ENCODE measurements around the gene MRPL48.

The MRPL48 gene

GRCh38 chr11:73800276-73800806 is 12.7 kb downstream of the MRPL48 start:
- no peak overlapping the region for H2BK12ac ChIP-seq (ENCODE audit: low read length)
- peaks cover 0 to 3% (median 0%) of the 10 kb centered on the region in 3 experiments for H3K27me3 ChIP-seq (ENCODE audit: control insufficient read depth in 3 of 3, insufficient read depth in 3 of 3, low read depth in 1 of 3, low read length in 3 of 3)
- no peak overlapping the region for H3K4ac ChIP-seq (ENCODE audit: low read length)
- DNase-seq (ENCODE audit: low spot score) = no peak
- H3K18ac ChIP-seq (ENCODE audit: low read length) = no peak overlapping the region
- H4K91ac ChIP-seq (ENCODE audit: low read depth, low read length, poor library complexity) = no peak overlapping the region
- no peak overlapping the region for H3K14ac ChIP-seq (ENCODE audit: low read length)
- no peaks in the 10 kb centered on the region for H3K9me3 ChIP-seq (replicated peaks in 1 of 2; ENCODE audit: control insufficient read depth in 2 of 2, insufficient read depth in 1 of 2, low read depth in 1 of 2, low read length in 2 of 2)
- no peak overlapping the region for H3K4me3 ChIP-seq (ENCODE audit: low read length in 2 of 2)
- peaks cover 0 to 2% of the 10 kb centered on the region in 2 donors for H3K4me1 ChIP-seq (ENCODE audit: control insufficient read depth in 2 of 2, insufficient read depth in 1 of 2, low read depth in 1 of 2, low read length in 2 of 2)
- H3K27ac ChIP-seq (replicated peaks; ENCODE audit: low read length) = no peak overlapping the region
- no peak overlapping the region for H3K4me2 ChIP-seq (ENCODE audit: insufficient read depth, low read length, poor library complexity, severe bottlenecking)
- no CpG with 5 or more reads among the region's 4 CpGs for WGBS, 2 donors (ENCODE audit: extremely low coverage in 2 of 2, insufficient read length in 2 of 2, insufficient replicate concordance in 1 of 2)
- no peak overlapping the region for H2BK5ac ChIP-seq (ENCODE audit: low read length)
- H2BK120ac ChIP-seq (ENCODE audit: low read depth, low read length) = no peak overlapping the region
- peaks cover 6 to 15% of the 10 kb centered on the region in 2 donors for H3K36me3 ChIP-seq (replicated peaks in 1 of 2; ENCODE audit: control insufficient read depth in 2 of 2, insufficient read depth in 2 of 2, low read length in 2 of 2)
- H3K23ac ChIP-seq (ENCODE audit: low read depth, low read length, poor library complexity) = no peak overlapping the region
- no peak overlapping the region for H3K9ac ChIP-seq (ENCODE audit: low read depth, low read length, poor library complexity)
- no peak overlapping the region for H2AK5ac ChIP-seq (ENCODE audit: low read depth, low read length)
- H2BK15ac ChIP-seq (ENCODE audit: low read length) = no peak overlapping the region
- no peak overlapping the region for H2AFZ ChIP-seq (ENCODE audit: low read length)
- H4K8ac ChIP-seq (ENCODE audit: low read depth, low read length) = no peak overlapping the region
- H3K79me1 ChIP-seq (ENCODE audit: low read depth, low read length) = peaks cover 3% of the 10 kb centered on the region

- Histone ChIP-seq H2AK5ac (ENCODE audit: low read depth, low read length) (no peak overlapping the region), H2BK5ac (ENCODE audit: low read length) (no peak overlapping the region), H3K27ac (replicated peaks; ENCODE audit: low read length) (no peak overlapping the region), H2BK120ac (ENCODE audit: low read depth, low read length) (no peak overlapping the region), H3K27me3 (ENCODE audit: control insufficient read depth in 3 of 3, insufficient read depth in 3 of 3, low read depth in 1 of 3, low read length in 3 of 3) (peaks cover 0 to 3% (median 0%) of the 10 kb centered on the region in 3 experiments), H3K18ac (ENCODE audit: low read length) (no peak overlapping the region), H3K23ac (ENCODE audit: low read depth, low read length, poor library complexity) (no peak overlapping the region), H3K4ac (ENCODE audit: low read length) (no peak overlapping the region), H2BK15ac (ENCODE audit: low read length) (no peak overlapping the region), H3K14ac (ENCODE audit: low read length) (no peak overlapping the region), H4K91ac (ENCODE audit: low read depth, low read length, poor library complexity) (no peak overlapping the region), H3K79me1 (ENCODE audit: low read depth, low read length) (peaks cover 2% of the 10 kb centered on the region), H3K4me3 (ENCODE audit: low read length in 2 of 2) (no peak overlapping the region), H4K8ac (ENCODE audit: low read depth, low read length) (no peak overlapping the region), H2BK12ac (ENCODE audit: low read length) (no peak overlapping the region), H3K4me1 (ENCODE audit: control insufficient read depth in 2 of 2, insufficient read depth in 1 of 2, low read depth in 1 of 2, low read length in 2 of 2) (peaks cover 0 to 2% of the 10 kb centered on the region in 2 donors), H3K36me3 (replicated peaks in 1 of 2; ENCODE audit: control insufficient read depth in 2 of 2, insufficient read depth in 2 of 2, low read length in 2 of 2) (peaks cover 6 to 17% of the 10 kb centered on the region in 2 donors), H3K9me3 (replicated peaks in 1 of 2; ENCODE audit: control insufficient read depth in 2 of 2, insufficient read depth in 1 of 2, low read depth in 1 of 2, low read length in 2 of 2) (no peaks in the 10 kb centered on the region), H3K4me2 (ENCODE audit: insufficient read depth, low read length, poor library complexity, severe bottlenecking) (no peak overlapping the region), H3K9ac (ENCODE audit: low read depth, low read length, poor library complexity) (no peak overlapping the region), H2AFZ (ENCODE audit: low read length) (no peak overlapping the region)
- no CpG with 5 or more reads among the region's 1 CpG for WGBS, 2 donors (ENCODE audit: extremely low coverage in 2 of 2, insufficient read length in 2 of 2, insufficient replicate concordance in 1 of 2)
- no peak for DNase-seq (ENCODE audit: low spot score)
Observed at GRCh38 chr11:73801136-73801535, 13.5 kb downstream of the MRPL48 start.

- Histone ChIP-seq H3K27me3 (ENCODE audit: control insufficient read depth in 3 of 3, insufficient read depth in 3 of 3, low read depth in 1 of 3, low read length in 3 of 3) (no peaks in the 10 kb centered on the region), H3K27ac (replicated peaks; ENCODE audit: low read length) (no peak overlapping the region), H2BK120ac (ENCODE audit: low read depth, low read length) (no peak overlapping the region), H3K9ac (ENCODE audit: low read depth, low read length, poor library complexity) (no peak overlapping the region), H3K79me1 (ENCODE audit: low read depth, low read length) (no peaks in the 10 kb centered on the region), H2AFZ (ENCODE audit: low read length) (no peak overlapping the region), H3K4me1 (ENCODE audit: control insufficient read depth in 2 of 2, insufficient read depth in 1 of 2, low read depth in 1 of 2, low read length in 2 of 2) (no peaks in the 10 kb centered on the region), H4K8ac (ENCODE audit: low read depth, low read length) (no peak overlapping the region), H2AK5ac (ENCODE audit: low read depth, low read length) (no peak overlapping the region), H3K18ac (ENCODE audit: low read length) (no peak overlapping the region), H2BK15ac (ENCODE audit: low read length) (no peak overlapping the region), H2BK12ac (ENCODE audit: low read length) (no peak overlapping the region), H3K14ac (ENCODE audit: low read length) (no peak overlapping the region), H4K91ac (ENCODE audit: low read depth, low read length, poor library complexity) (no peak overlapping the region), H3K23ac (ENCODE audit: low read depth, low read length, poor library complexity) (no peak overlapping the region), H3K9me3 (replicated peaks in 1 of 2; ENCODE audit: control insufficient read depth in 2 of 2, insufficient read depth in 1 of 2, low read depth in 1 of 2, low read length in 2 of 2) (peaks cover 0 to 2% of the 10 kb centered on the region in 2 donors), H3K36me3 (replicated peaks in 1 of 2; ENCODE audit: control insufficient read depth in 2 of 2, insufficient read depth in 2 of 2, low read length in 2 of 2) (peaks cover 0 to 25% of the 10 kb centered on the region in 2 donors), H3K4ac (ENCODE audit: low read length) (no peak overlapping the region), H3K4me3 (ENCODE audit: low read length in 2 of 2) (no peak overlapping the region), H3K4me2 (ENCODE audit: insufficient read depth, low read length, poor library complexity, severe bottlenecking) (no peak overlapping the region), H2BK5ac (ENCODE audit: low read length) (no peak overlapping the region)
- DNase-seq (ENCODE audit: low spot score) = no peak
Observed at GRCh38 chr11:73804712-73805111, 17.0 kb downstream of the MRPL48 start.

- H3K79me1 ChIP-seq (ENCODE audit: low read depth, low read length) = peaks cover 1% of the 10 kb centered on the region
- peaks cover 0 to 3% of the 10 kb centered on the region in 2 donors for H3K9me3 ChIP-seq (replicated peaks in 1 of 2; ENCODE audit: control insufficient read depth in 2 of 2, insufficient read depth in 1 of 2, low read depth in 1 of 2, low read length in 2 of 2)
- H3K4me1 ChIP-seq (ENCODE audit: control insufficient read depth in 2 of 2, insufficient read depth in 1 of 2, low read depth in 1 of 2, low read length in 2 of 2) = no peaks in the 10 kb centered on the region
- H3K4me3 ChIP-seq (ENCODE audit: low read length in 2 of 2) = no peak overlapping the region
- no peak overlapping the region for H2BK15ac ChIP-seq (ENCODE audit: low read length)
- H2BK5ac ChIP-seq (ENCODE audit: low read length) = no peak overlapping the region
- WGBS, 2 donors (ENCODE audit: extremely low coverage in 2 of 2, insufficient read length in 2 of 2, insufficient replicate concordance in 1 of 2) = no CpG with 5 or more reads among the region's 1 CpG
- no peak overlapping the region for H3K14ac ChIP-seq (ENCODE audit: low read length)
- H4K91ac ChIP-seq (ENCODE audit: low read depth, low read length, poor library complexity) = no peak overlapping the region
- H3K27me3 ChIP-seq (ENCODE audit: control insufficient read depth in 3 of 3, insufficient read depth in 3 of 3, low read depth in 1 of 3, low read length in 3 of 3) = no peaks in the 10 kb centered on the region
- no peak for DNase-seq (ENCODE audit: low spot score)
- H3K4me2 ChIP-seq (ENCODE audit: insufficient read depth, low read length, poor library complexity, severe bottlenecking) = no peak overlapping the region
- no peak overlapping the region for H3K23ac ChIP-seq (ENCODE audit: low read depth, low read length, poor library complexity)
- no peak overlapping the region for H2BK12ac ChIP-seq (ENCODE audit: low read length)
- H2AK5ac ChIP-seq (ENCODE audit: low read depth, low read length) = no peak overlapping the region
- peaks cover 0 to 28% of the 10 kb centered on the region in 2 donors for H3K36me3 ChIP-seq (replicated peaks in 1 of 2; ENCODE audit: control insufficient read depth in 2 of 2, insufficient read depth in 2 of 2, low read length in 2 of 2)
- no peak overlapping the region for H2AFZ ChIP-seq (ENCODE audit: low read length)
- no peak overlapping the region for H3K27ac ChIP-seq (replicated peaks; ENCODE audit: low read length)
- no peak overlapping the region for H2BK120ac ChIP-seq (ENCODE audit: low read depth, low read length)
- no peak overlapping the region for H3K18ac ChIP-seq (ENCODE audit: low read length)
- no peak overlapping the region for H4K8ac ChIP-seq (ENCODE audit: low read depth, low read length)
- H3K9ac ChIP-seq (ENCODE audit: low read depth, low read length, poor library complexity) = no peak overlapping the region
- H3K4ac ChIP-seq (ENCODE audit: low read length) = no peak overlapping the region
Observed at GRCh38 chr11:73808052-73808451, 20.4 kb downstream of the MRPL48 start.
